WI38 (cell line): Measurements from ENCODE around the gene GINS2.

Experiments
- H3K4me3 ChIP-seq: 2 replicates; pipeline ENCODE4 v1.5.1; 2011; ENCODE audit warnings: low read depth, mild to moderate bottlenecking, control low read depth, low read length
- TF ChIP-seq, protein P1 (sequence below): IDR thresholded peaks from 2 replicates; pipeline ENCODE4 v1.5.1; 2012; ENCODE audit warnings: low read depth, mild to moderate bottlenecking, control low read depth, low read length

Gene GINS2

DNA sequence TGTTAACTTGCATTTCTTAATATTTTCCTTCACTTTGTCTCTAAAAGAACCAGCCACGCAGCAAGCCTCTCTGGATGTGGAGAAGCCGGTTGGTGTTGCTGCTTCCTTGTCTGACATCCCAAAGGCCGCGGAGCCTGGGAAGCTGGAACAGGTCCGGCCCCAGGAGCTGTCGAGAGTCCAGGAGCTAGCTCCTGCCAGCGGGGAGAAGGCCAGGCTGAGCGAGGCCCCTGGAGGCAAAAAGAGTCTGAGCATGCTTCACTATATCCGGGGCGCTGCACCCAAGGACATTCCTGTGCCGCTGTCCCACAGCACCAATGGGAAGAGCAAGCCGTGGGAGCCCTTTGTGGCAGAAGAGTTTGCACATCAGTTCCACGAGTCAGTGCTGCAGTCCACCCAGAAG, 22.8 kb downstream of the GINS2 start:
- H3K4me3 ChIP-seq: no peak overlapping the region
- TF ChIP-seq, protein P1, sequence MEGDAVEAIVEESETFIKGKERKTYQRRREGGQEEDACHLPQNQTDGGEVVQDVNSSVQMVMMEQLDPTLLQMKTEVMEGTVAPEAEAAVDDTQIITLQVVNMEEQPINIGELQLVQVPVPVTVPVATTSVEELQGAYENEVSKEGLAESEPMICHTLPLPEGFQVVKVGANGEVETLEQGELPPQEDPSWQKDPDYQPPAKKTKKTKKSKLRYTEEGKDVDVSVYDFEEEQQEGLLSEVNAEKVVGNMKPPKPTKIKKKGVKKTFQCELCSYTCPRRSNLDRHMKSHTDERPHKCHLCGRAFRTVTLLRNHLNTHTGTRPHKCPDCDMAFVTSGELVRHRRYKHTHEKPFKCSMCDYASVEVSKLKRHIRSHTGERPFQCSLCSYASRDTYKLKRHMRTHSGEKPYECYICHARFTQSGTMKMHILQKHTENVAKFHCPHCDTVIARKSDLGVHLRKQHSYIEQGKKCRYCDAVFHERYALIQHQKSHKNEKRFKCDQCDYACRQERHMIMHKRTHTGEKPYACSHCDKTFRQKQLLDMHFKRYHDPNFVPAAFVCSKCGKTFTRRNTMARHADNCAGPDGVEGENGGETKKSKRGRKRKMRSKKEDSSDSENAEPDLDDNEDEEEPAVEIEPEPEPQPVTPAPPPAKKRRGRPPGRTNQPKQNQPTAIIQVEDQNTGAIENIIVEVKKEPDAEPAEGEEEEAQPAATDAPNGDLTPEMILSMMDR: no peak

DNA sequence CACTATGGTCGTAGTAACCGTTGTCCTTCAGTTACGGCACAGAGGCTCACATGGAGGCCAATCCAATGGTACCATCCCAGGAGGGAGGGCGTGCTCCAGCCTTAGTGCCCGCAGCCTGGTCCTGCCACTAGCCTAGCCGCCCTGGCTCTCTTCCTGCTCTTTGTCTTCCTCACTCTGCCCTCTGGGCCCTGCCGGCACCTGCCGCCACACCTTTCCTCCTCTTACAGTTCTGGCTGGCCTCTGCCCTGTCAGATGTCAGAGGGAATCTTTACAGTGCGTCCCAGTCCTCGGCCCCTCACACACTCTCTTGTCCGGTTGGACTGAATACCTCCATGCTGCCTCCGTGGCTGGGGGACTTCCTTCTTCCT, 23.4 kb downstream of the GINS2 start:
- TF ChIP-seq, protein P1: no peak
- no peak overlapping the region for H3K4me3 ChIP-seq

DNA sequence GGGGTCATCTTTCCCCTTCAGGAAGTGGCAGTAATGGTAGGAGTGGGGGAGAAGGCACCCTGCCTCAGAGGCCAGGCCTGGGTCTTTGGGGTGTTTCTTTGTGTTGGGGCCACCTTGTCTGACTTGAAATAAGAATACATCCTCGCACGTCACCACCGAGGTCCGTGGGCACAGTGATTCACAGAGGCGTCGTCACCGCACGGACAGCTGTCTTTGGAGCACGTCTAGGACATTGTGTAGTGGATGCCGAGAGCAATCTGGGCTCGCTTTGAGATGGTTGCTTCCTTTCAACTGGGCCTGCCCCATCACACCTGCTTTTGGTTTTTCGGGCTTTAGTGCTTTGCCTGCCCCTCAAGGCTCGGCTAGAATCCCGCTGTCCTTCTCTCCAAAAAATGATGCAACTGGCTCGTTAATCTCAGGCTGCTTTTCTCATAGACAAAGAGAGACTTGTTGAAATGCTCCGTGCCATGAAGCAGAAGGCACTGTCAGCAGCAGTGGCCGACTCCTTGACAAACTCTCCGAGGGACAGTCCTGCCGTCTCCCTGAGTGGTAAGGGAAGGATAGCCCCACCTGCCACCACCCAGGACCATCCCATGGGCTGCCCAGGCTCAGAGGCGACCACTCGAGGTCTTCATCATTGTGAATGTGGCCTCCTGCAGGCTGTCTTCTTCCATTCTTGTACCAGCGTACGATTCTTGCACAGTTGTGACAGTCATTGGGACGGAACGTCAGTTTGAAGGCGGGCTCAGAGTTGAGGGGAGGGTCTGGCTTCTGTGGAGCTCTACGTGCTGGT, 24.0 kb downstream of the GINS2 start:
- no peak overlapping the region for H3K4me3 ChIP-seq
- TF ChIP-seq, protein P1: no peak

DNA sequence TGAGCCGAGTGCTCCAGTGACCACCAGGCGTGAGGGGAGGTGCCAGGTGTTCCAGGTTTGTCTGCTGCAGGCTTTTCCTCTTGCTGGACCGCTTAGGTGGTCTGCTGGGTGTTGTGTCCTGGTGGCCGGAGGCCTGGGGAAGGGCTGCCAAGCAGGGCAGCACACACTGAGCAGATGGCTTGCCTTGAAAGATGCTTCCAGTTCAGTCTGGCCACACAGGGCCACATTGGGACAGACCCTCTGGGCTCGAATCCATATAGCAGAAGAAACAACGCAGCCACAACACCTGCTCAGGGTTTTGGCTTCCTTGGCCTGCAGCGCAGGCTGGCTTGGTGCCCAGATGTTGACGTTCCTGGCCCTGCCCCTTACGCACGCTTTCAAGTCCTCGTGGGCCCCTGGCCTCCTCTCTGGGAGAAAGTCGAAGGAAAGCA, 24.8 kb downstream of the GINS2 start:
- H3K4me3 ChIP-seq: no peak overlapping the region
- TF ChIP-seq, protein P1: no peak

DNA sequence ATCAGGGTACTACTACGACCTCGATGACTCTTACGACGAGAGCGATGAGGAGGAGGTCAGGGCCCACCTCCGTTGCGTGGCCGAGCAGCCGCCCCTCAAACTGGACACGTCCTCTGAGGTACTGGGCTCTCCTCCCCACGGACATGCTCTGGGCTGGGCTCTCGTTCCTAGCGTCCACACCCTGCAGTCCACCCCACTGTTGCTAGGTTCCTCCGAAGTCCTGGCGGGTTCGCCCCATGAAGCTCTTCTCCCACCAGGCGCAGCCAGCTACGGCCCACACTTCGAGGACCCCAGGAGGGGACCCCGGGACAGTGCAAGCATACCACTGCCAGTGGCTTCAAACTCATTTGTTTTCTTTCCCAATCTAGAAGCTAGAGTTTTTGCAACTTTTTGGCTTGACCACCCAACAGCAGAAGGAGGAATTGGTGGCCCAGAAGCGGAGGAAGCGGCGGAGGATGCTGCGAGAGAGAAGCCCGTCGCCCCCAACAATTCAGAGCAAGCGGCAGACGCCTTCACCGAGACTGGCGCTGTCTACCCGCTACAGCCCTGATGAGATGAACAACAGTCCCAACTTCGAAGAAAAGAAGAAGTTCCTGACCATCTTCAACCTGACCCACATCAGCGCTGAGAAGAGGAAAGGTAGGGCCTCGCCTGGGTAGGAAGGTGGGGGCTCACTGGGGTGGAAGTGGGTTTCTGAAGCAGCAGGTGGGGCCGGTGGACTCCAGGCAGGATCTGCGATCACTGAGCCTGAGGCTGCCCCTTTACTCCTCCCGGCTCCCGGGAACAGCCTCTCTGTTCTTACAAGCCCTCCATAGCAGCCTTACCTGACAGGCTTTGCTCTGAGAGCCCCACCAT, 25.6 kb downstream of the GINS2 start:
- H3K4me3 ChIP-seq: no peak overlapping the region
- TF ChIP-seq, protein P1: no peak

DNA sequence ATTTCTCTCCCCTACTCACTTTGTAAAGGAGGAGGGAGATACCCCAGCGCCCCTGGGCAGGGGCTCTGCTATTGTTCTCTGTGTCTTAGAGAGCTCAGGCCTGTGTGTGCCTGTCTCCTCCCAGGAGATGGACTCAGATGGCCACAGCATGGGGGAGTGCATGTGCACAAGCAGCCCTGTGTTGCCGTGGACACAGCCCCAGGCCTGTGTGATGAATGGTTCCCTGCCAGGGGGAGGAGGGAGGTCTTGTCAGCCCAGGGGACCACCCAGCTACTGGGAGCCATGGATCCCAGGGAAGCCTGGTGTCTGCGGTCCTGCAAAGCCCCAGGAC, 26.3 kb downstream of the GINS2 start:
- no peak overlapping the region for H3K4me3 ChIP-seq
- TF ChIP-seq, protein P1: no peak

DNA sequence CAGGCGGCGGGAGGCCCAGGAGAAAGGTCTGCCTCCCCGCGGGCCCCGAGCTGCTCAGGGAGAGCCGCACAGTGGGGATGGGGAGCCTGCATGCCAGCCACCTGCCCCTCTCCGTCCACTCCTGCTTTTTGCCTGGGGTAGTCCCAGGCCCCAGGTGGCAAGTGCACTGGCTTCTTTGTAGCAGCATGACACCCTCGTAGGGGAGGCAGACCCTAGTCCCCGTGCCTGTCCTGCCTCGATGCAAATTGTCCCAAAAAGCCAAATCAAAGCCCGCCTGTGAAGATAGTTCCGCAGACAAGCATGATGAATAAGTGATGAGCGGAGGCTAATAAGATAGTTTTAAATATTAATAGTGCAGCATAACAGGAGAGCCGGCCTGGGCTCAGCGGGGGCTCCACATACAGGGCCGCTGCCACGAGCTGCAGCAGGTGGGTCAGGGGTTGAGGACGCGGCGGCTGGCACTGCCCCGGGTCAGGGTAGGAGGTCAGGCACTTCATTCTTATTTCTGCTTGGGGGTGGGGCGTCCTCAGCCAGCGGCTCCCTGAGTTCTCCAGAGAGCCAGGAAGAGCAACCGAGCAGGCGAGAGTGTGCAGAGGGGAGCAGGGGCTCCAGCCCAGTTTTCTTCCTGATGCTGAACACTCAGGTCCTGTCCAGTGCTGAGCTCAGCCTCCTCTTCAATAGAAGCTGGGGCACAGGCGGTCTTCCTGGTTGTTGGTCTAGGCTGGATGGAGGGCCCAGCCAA, 26.8 kb downstream of the GINS2 start:
- no peak overlapping the region for H3K4me3 ChIP-seq
- TF ChIP-seq, protein P1: no peak
